Activated CD4-positive, alpha-beta memory T cell treated with anti-CD3 and anti-CD28 coated beads, Interleukin-2, amount 10 ng/mL, durations not matched to agents 7 days and 5 days (primary cell): ENCODE results near the gene CELF5. TPM values are rescaled to one million over a fixed set of nuclear protein-coding genes. Genes with fewer than 3 reads are reported as not detected.
A peak's percentile ranks its signal among the peaks of the same experiment; 100 is the strongest.

Experiments
- CTCF ChIA-PET: fragments of 350-600 bp; sonication (Branson Sonifier 250); formaldehyde crosslinking; loops from one replicate; lab custom pipeline; 2021; ENCODE audit warnings: antibody characterized with exemption, inconsistent platforms; lab: Charles Lee
- POLR2A ChIA-PET: fragments of 350-600 bp; sonication (Branson Sonifier 250); formaldehyde crosslinking; loops from one replicate; lab custom pipeline; 2021; ENCODE audit warnings: antibody characterized with exemption; lab: Charles Lee
- DNase-seq: peaks from one replicate; pipeline ENCODE4 v3.0.0-alpha.2; 2020
- H3K27ac Mint-ChIP-seq: one replicate; pipeline ENCODE4 v1.8.0; 2021; ENCODE audit warnings: mild to moderate bottlenecking, mixed read lengths
- H3K27me3 Mint-ChIP-seq: one replicate; pipeline ENCODE4 v1.8.0; 2021; ENCODE audit warnings: mixed read lengths
- H3K36me3 Mint-ChIP-seq: one replicate; pipeline ENCODE4 v1.8.0; 2021; ENCODE audit warnings: low read depth, mixed read lengths
- H3K4me1 Mint-ChIP-seq: one replicate; pipeline ENCODE4 v1.8.0; 2021; ENCODE audit warnings: mixed read lengths
- H3K4me3 Mint-ChIP-seq: one replicate; pipeline ENCODE4 v1.8.0; 2021; ENCODE audit warnings: mild to moderate bottlenecking, mixed read lengths
- H3K9me3 Mint-ChIP-seq: one replicate; pipeline ENCODE4 v1.8.0; 2021; ENCODE audit warnings: mixed read lengths
- total RNA-seq, 2 experiments: library from RNA; stranded (reverse); gene quantifications; one replicate each; pipeline ENCODE4 v1.2.3, GENCODE V29; 2021

The CELF5 gene
- total RNA-seq, 2 experiments from 2014 or later, result 0.25 to 0.43 TPM

DNA sequence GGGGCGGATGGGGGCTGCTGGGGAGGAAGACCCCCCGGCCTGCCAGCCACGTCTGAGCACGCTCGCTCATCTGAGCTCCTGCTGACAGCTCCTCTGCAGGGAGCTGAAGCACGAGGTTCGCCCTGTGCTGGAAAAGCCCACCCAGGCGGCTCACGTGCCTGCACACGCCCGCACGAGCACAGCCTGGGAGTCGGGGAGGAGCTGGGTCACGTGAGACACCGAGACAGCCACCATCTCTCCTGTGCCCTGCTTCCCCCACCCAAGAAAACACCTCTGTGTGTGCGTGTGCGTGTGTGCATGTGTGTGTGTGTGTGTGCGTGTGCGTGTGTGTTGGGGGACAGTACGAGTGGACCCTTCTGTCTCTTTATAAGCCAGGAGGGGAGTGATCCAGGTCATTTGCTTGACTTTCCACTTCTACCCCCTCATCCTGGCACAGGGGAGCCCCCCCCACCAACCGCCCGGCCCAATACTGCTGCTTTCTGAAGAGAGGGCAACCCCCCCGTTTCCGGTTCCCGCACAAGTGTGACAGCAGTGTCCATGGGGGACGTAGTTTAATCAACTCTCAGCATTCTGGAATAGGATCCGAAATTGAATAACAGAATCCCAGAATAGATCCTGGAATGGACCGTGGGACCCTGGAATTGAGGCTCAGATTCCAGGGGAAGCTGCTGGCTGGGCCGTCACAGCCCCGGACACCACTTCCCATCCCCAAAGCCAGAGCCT lies 42.5 kb downstream of the CELF5 start:
- Mint-ChIP-seq H3K27me3 (peaks cover 27% of the 10 kb centered on the region), H3K36me3 (no peaks in the 10 kb centered on the region), H3K4me1 (no peaks in the 10 kb centered on the region), H3K27ac (no peak overlapping the region), H3K9me3 (no peaks in the 10 kb centered on the region), H3K4me3 (no peak overlapping the region)
- ChIA-PET CTCF (no interaction called here), POLR2A (no interaction called here)
- no peak for DNase-seq

DNA sequence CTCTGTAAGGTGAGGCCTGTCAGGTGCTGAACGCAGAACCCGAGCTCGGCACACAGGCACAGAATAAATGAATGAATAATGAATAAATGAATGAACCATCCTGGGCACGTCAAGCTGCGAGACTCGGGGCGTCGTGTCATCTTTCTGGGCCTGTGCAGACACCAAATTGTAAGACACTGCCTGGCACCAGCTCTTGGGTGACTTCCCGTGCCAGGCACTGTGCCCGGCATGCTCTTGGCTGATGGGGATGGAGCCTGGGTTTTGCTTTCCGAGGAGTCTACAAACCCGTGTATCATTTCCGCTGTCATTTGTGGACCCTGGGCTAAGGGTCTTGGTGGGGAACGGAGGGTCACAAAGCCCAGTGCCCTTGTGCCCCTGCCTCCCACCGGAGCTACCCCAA lies 43.9 kb downstream of the CELF5 start:
- POLR2A ChIA-PET, result no interaction called here

GRCh38 chr19:3268763-3269162 lies 44.3 kb downstream of the CELF5 start:
- H3K9me3 Mint-ChIP-seq, result no peaks in the 10 kb centered on the region
- no peak overlapping the region for H3K27ac Mint-ChIP-seq
- ChIA-PET POLR2A (no interaction called here), CTCF (no interaction called here)
- H3K4me3 Mint-ChIP-seq, result no peak overlapping the region
- DNase-seq, result no peak
- no peaks in the 10 kb centered on the region for H3K36me3 Mint-ChIP-seq
- H3K4me1 Mint-ChIP-seq, result no peaks in the 10 kb centered on the region
- peaks cover 33% of the 10 kb centered on the region for H3K27me3 Mint-ChIP-seq

More for the DNA sequence above, 43.9 kb downstream of the CELF5 start:
- CTCF ChIA-PET, result no interaction called here
- Mint-ChIP-seq H3K4me3 (no peak overlapping the region), H3K9me3 (no peaks in the 10 kb centered on the region), H3K36me3 (no peaks in the 10 kb centered on the region), H3K27me3 (peaks cover 33% of the 10 kb centered on the region), H3K27ac (no peak overlapping the region), H3K4me1 (no peaks in the 10 kb centered on the region)
- no peak for DNase-seq

- H3K36me3 Mint-ChIP-seq, result no peaks in the 10 kb centered on the region
- no peak for DNase-seq
- ChIA-PET CTCF (no interaction called here), POLR2A (no interaction called here)
- no peak overlapping the region for H3K4me3 Mint-ChIP-seq
- H3K27ac Mint-ChIP-seq, result no peak overlapping the region
- H3K27me3 Mint-ChIP-seq, result peaks cover 33% of the 10 kb centered on the region
- H3K9me3 Mint-ChIP-seq, result no peaks in the 10 kb centered on the region
- peaks cover 8% of the 10 kb centered on the region for H3K4me1 Mint-ChIP-seq
These were observed 45.6 kb downstream of the CELF5 start for GRCh38 chr19:3269916-3270671.

DNA sequence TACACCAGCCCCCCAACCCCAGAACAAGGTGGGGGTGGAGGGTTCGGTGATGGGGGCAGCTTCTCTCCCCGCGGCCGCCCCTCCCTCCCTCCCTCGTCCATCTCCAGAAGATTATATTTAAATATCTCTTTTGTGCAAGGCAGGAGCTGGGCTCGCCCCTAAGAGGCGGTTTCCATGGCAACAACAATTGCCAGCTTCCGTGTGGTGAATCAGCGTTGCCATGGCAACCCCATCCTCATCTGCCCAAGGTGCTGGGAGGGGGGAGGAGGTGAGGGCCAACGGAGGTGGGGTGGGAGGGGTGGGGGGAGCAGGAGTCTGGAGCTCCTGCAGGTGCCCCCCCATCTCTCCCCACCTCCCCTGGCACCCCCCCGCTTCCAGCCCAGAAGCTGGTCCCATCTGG lies 46.4 kb downstream of the CELF5 start:
- Mint-ChIP-seq H3K4me1 (peaks cover 14% of the 10 kb centered on the region), H3K4me3 (no peak overlapping the region), H3K9me3 (no peaks in the 10 kb centered on the region), H3K27ac (no peak overlapping the region), H3K27me3 (peaks cover 33% of the 10 kb centered on the region), H3K36me3 (no peaks in the 10 kb centered on the region)
- DNase-seq, result peak; percentile 40
- POLR2A ChIA-PET, result no interaction called here
- CTCF ChIA-PET, result no interaction called here

DNA sequence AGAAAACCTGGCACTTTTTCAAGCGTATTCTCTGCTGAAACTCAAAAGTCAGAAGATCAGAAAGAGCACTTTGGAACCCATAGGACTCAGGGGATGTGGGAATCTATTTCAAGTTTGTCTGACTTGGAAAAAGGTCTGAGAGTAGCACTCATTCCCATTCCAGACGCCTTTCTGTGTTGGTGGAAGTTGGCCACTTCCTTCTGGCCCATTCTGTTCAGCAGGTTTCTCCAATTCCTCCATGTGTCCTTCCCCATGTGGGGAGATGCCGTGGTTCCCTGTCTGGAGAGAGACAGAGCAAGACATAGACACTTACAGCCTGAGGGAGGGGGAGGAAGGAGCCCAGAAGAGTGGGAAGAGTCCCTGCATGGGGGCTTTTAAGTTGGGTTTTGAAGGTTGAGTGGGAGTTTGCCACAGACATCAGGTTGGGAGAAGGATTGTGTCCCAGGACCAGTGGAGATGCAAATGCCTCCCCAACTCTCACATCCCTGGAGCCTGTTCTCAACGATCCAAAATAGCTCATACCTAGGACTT lies 48.0 kb downstream of the CELF5 start:
- ChIA-PET POLR2A (no interaction called here), CTCF (no interaction called here)
- Mint-ChIP-seq H3K36me3 (no peaks in the 10 kb centered on the region), H3K27ac (no peak overlapping the region), H3K9me3 (no peaks in the 10 kb centered on the region), H3K4me3 (no peak overlapping the region), H3K4me1 (peaks cover 19% of the 10 kb centered on the region), H3K27me3 (peaks cover 31% of the 10 kb centered on the region)
- DNase-seq, result no peak

DNA sequence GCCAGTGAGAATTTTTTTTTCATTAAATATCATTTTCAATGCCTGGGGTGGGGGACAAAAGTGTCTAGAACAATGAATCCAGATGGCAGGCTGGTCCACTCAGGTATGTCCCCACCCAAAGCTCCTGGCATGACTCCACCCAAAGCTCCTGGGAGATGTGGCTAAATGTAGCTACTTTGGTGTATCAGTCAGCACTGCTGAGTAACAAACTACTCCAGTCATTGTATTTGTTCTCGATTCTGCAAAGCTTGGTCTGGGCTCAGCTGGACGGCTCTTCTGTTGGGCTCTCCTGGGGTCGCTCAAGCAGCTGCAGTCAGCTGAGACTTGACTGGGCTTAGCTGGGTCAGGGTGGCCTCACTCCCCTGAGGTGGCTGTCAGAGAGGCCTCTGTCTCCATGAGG lies 48.5 kb downstream of the CELF5 start:
- ChIA-PET POLR2A (no interaction called here), CTCF (no interaction called here)
- no peaks in the 10 kb centered on the region for H3K9me3 Mint-ChIP-seq
- no peak overlapping the region for H3K27ac Mint-ChIP-seq
- H3K27me3 Mint-ChIP-seq, result peaks cover 31% of the 10 kb centered on the region
- H3K4me1 Mint-ChIP-seq, result peaks cover 20% of the 10 kb centered on the region
- no peak for DNase-seq
- H3K4me3 Mint-ChIP-seq, result no peak overlapping the region
- H3K36me3 Mint-ChIP-seq, result no peaks in the 10 kb centered on the region

GRCh38 chr19:3274245-3274941 lies 49.9 kb downstream of the CELF5 start:
- Mint-ChIP-seq H3K27ac (no peak overlapping the region), H3K4me1 (peaks cover 20% of the 10 kb centered on the region), H3K9me3 (no peaks in the 10 kb centered on the region), H3K4me3 (peak overlapping the region; percentile 76), H3K27me3 (peaks cover 21% of the 10 kb centered on the region), H3K36me3 (no peaks in the 10 kb centered on the region)
- CTCF ChIA-PET, result interaction anchor here (1.0 to 2.5 kb wide), 4 partner anchors 9 to 324 kb away, joined by 3 to 13 read pairs (median 8); no protein-coding TSS in a partner anchor
- POLR2A ChIA-PET, result no interaction called here
- no peak for DNase-seq

GRCh38 chr19:3274942-3275582 lies 50.6 kb downstream of the CELF5 start:
- peak; percentile 39 for DNase-seq
- Mint-ChIP-seq H3K27ac (peak overlapping the region; percentile 61), H3K36me3 (no peaks in the 10 kb centered on the region), H3K27me3 (peaks cover 15% of the 10 kb centered on the region), H3K9me3 (no peaks in the 10 kb centered on the region), H3K4me3 (peak overlapping the region; percentile 76), H3K4me1 (peaks cover 20% of the 10 kb centered on the region)
- CTCF ChIA-PET, result interaction anchor here (0.6 to 2.5 kb wide), 9 partner anchors 9 to 324 kb away, joined by 3 to 13 read pairs (median 6); no protein-coding TSS in a partner anchor
- POLR2A ChIA-PET, result interaction anchor here (1.3 kb wide), 1 partner anchor 10 kb away, joined by 5 read pairs; no protein-coding TSS in a partner anchor

DNA sequence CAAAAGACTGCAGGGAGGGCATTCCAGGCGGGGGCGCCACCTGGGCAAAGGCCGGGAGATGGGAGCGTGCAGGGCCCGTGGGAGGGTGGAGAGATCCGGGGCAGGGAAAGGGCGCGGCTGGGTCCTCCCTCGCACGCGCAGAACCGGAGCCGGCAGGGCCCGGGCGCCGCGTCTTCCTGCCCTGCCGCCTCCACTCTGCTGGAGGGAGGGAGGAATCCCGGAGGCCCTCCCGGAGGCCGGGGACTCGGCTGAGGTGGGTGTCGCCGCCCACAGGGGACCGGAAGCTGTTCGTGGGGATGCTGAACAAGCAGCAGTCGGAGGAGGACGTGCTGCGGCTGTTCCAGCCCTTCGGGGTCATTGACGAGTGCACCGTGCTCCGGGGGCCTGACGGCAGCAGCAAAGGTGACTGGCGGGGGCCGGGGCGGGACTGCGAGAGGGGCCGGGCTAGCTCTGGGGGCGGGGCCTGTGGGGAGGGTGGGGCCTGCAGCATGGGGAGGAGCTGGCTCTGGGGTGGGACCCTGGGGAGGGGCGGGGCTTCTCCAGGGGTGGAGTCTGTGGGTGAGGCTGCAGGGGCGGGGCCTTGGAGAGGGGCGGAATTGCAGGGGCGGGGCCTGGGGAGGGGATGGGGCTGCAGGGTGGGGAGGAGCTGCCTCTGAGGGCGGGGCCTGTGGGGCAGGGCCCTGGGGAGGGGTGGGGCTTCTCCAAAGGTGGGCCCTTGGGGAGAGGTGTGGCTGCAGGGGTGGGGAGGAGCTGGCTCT lies 51.3 kb downstream of the CELF5 start:
- CTCF ChIA-PET, result interaction anchor here (0.6 to 2.5 kb wide), 11 partner anchors 9 to 325 kb away, joined by 3 to 13 read pairs (median 3); no protein-coding TSS in a partner anchor
- no peaks in the 10 kb centered on the region for H3K36me3 Mint-ChIP-seq
- peaks cover 13% of the 10 kb centered on the region for H3K27me3 Mint-ChIP-seq
- peak; percentile 92 for DNase-seq
- H3K9me3 Mint-ChIP-seq, result no peaks in the 10 kb centered on the region
- H3K4me1 Mint-ChIP-seq, result peaks cover 20% of the 10 kb centered on the region
- peak overlapping the region; percentile 76 for H3K4me3 Mint-ChIP-seq
- H3K27ac Mint-ChIP-seq, result peak overlapping the region; percentile 61
- POLR2A ChIA-PET, result interaction anchor here (1.2 to 1.3 kb wide), 2 partner anchors 9 to 326 kb away, joined by 3 to 5 read pairs; no protein-coding TSS in a partner anchor

DNA sequence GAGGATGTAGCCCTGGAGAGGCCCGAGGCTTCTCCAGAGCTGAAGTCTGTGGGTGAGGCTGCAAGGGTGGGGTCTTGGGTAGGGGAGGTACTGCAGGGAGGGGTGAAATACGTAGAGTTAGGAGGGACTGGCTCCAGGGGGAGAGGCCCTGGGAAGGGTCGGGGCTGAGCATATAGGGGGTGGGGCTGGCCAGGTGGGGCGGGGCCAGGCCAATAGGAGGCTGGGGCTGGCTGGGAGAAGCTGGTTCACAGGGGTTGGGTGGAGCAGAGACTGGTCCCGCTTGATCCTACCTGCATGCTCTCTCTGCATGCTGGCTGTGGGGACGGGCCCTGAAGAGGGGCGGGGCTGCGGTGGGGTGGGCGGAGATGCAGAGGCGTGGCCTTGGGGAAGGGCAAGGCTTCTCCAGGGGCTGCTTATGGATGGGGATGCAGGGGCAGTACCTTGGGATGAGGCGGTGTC lies 51.9 kb downstream of the CELF5 start:
- no peak for DNase-seq

More for the DNA sequence above, 51.9 kb downstream of the CELF5 start:
- peak overlapping the region; percentile 35 for H3K4me3 Mint-ChIP-seq
- H3K27me3 Mint-ChIP-seq, result peaks cover 11% of the 10 kb centered on the region
- H3K36me3 Mint-ChIP-seq, result no peaks in the 10 kb centered on the region
- ChIA-PET CTCF (interaction anchor here (0.6 to 2.5 kb wide), 10 partner anchors 8 to 326 kb away, joined by 3 to 13 read pairs (median 4); no protein-coding TSS in a partner anchor), POLR2A (interaction anchor here (1.2 to 1.3 kb wide), 2 partner anchors 8 to 326 kb away, joined by 3 to 5 read pairs; no protein-coding TSS in a partner anchor)
- H3K4me1 Mint-ChIP-seq, result peaks cover 20% of the 10 kb centered on the region
- no peaks in the 10 kb centered on the region for H3K9me3 Mint-ChIP-seq
- H3K27ac Mint-ChIP-seq, result peak overlapping the region; percentile 38
